Measurements from ENCODE around the gene KDELR3.
"Not testable (repeated sequence)": the region's sequence is repeated elsewhere in the genome, so short reads cannot be mapped to it uniquely, and the experiment has no call there.

The KDELR3 gene

DNA sequence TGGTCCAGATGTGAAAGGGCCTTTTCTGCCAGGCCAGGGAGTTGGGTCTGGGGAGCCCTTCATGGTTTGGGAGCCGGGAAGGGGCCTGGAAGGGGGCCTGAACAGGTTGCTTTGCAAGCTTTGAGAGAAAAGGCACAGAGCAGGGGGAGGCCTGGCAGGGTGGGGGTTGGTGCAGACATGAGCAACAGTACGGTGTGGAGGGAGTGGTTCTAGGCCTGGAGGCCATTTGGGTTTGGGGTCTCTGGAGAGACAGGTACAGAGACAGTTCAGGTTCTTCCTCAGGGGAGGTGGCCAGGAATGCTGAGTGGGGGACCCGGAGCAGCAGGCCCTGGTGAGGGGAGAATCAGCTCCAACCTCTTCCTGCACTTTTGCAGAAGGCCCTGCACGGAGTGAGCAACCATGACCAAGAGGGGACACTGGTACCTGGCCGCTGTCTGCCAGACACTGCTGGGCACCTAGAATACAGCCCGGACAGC, 1.4 kb downstream of the KDELR3 start:
- no peak overlapping the region for H3K27ac ChIP-seq (replicated peaks; ENCODE audit: low read length)
- peak overlapping the region; percentile 65 for H3K23ac ChIP-seq (ENCODE audit: low read depth, low read length, poor library complexity)
- no peak overlapping the region for H4K8ac ChIP-seq (ENCODE audit: low read depth, low read length)
- WGBS, 2 donors (ENCODE audit: extremely low coverage in 2 of 2, insufficient read length in 2 of 2, insufficient replicate concordance in 1 of 2) = no CpG with 5 or more reads among the region's 6 CpGs
- H3K79me1 ChIP-seq (ENCODE audit: low read depth, low read length) = no peaks in the 10 kb centered on the region
- no peak overlapping the region for H2AFZ ChIP-seq (ENCODE audit: low read length)
- H3K27me3 ChIP-seq (ENCODE audit: control insufficient read depth in 3 of 3, insufficient read depth in 3 of 3, low read depth in 1 of 3, low read length in 3 of 3) = peaks cover 0 to 28% (median 28%) of the 10 kb centered on the region in 3 experiments
- H3K36me3 ChIP-seq (replicated peaks in 1 of 2; ENCODE audit: control insufficient read depth in 2 of 2, insufficient read depth in 2 of 2, low read length in 2 of 2) = no peaks in the 10 kb centered on the region
- no peak overlapping the region for H3K4ac ChIP-seq (ENCODE audit: low read length)
- H2BK15ac ChIP-seq (ENCODE audit: low read length) = peak overlapping the region; percentile 98
- no peak overlapping the region for H3K14ac ChIP-seq (ENCODE audit: low read length)
- H2BK120ac ChIP-seq (ENCODE audit: low read depth, low read length) = no peak overlapping the region
- H3K9ac ChIP-seq (ENCODE audit: low read depth, low read length, poor library complexity) = no peak overlapping the region
- H3K4me2 ChIP-seq (ENCODE audit: insufficient read depth, low read length, poor library complexity, severe bottlenecking) = no peak overlapping the region
- no peak overlapping the region for H2BK12ac ChIP-seq (ENCODE audit: low read length)
- peaks cover 3 to 9% of the 10 kb centered on the region in 2 donors for H3K4me1 ChIP-seq (ENCODE audit: control insufficient read depth in 2 of 2, insufficient read depth in 1 of 2, low read depth in 1 of 2, low read length in 2 of 2)
- peak overlapping the region; percentile 95 for H2AK5ac ChIP-seq (ENCODE audit: low read depth, low read length)
- peak overlapping the region; percentile 73 for H2BK5ac ChIP-seq (ENCODE audit: low read length)
- H3K18ac ChIP-seq (ENCODE audit: low read length) = peak overlapping the region; percentile 94
- no peak for DNase-seq (ENCODE audit: low spot score)
- H3K9me3 ChIP-seq (replicated peaks in 1 of 2; ENCODE audit: control insufficient read depth in 2 of 2, insufficient read depth in 1 of 2, low read depth in 1 of 2, low read length in 2 of 2) = no peaks in the 10 kb centered on the region
- H4K91ac ChIP-seq (ENCODE audit: low read depth, low read length, poor library complexity) = no peak overlapping the region
- H3K4me3 ChIP-seq (ENCODE audit: low read length in 2 of 2) = no peak overlapping the region

DNA sequence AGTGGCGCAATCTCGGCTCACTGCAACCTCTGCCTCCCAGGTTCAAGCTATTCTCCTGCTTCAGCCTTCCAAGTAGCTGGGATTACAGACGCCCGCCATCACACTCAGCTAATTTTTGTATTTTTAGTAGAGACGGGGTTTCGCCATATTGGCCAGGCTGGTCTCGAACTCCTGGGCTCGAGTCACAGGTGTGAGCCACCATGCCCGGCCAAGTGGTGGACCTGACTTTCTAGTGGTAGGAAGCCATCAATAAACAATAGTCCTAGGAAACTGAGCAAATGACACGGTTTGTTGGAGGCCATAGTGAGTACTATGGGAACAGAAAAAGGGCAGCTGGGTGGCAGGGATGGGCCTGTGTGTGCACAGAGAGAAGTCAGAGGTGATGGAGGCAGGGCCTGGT, 2.3 kb downstream of the KDELR3 start:
- DNase-seq (ENCODE audit: low spot score); H2AFZ ChIP-seq (ENCODE audit: low read length): not testable (repeated sequence)
- WGBS, 2 donors (ENCODE audit: extremely low coverage in 2 of 2, insufficient read length in 2 of 2, insufficient replicate concordance in 1 of 2) = no CpG with 5 or more reads among the region's 10 CpGs

DNA sequence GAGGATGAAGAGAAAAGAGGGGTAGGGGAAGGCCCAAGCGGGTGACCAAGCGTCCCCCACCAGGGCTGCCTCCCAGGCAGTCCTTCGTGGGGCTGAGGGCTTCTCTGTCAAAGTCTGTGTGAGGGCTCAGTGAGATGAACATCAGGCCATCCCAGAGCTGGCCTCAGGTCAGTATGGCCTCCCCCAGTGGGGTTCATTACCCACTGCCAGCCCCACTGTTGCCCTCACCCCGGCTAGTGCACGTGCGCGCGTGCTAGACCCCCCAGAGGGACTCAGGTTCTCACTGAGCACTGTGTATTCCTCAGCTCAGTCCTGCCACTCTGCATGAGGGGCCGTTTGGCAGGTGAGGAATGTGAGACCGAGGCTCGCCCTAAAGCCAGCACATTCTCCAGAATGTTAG, 3.3 kb downstream of the KDELR3 start:
- Histone ChIP-seq H3K27ac (replicated peaks; ENCODE audit: low read length) (no peak overlapping the region), H3K79me1 (ENCODE audit: low read depth, low read length) (no peaks in the 10 kb centered on the region), H3K4me1 (ENCODE audit: control insufficient read depth in 2 of 2, insufficient read depth in 1 of 2, low read depth in 1 of 2, low read length in 2 of 2) (peaks cover 3 to 9% of the 10 kb centered on the region in 2 donors), H3K27me3 (ENCODE audit: control insufficient read depth in 3 of 3, insufficient read depth in 3 of 3, low read depth in 1 of 3, low read length in 3 of 3) (peaks cover 0 to 24% (median 20%) of the 10 kb centered on the region in 3 experiments), H3K9me3 (replicated peaks in 1 of 2; ENCODE audit: control insufficient read depth in 2 of 2, insufficient read depth in 1 of 2, low read depth in 1 of 2, low read length in 2 of 2) (no peaks in the 10 kb centered on the region), H2BK12ac (ENCODE audit: low read length) (peak overlapping the region; percentile 97), H2AFZ (ENCODE audit: low read length) (no peak overlapping the region), H3K4me3 (ENCODE audit: low read length in 2 of 2) (peak overlapping the region in 1 of 2 donors; percentile 12), H3K36me3 (replicated peaks in 1 of 2; ENCODE audit: control insufficient read depth in 2 of 2, insufficient read depth in 2 of 2, low read length in 2 of 2) (no peaks in the 10 kb centered on the region), H2AK5ac (ENCODE audit: low read depth, low read length) (no peak overlapping the region), H3K4me2 (ENCODE audit: insufficient read depth, low read length, poor library complexity, severe bottlenecking) (no peak overlapping the region), H3K4ac (ENCODE audit: low read length) (no peak overlapping the region), H4K91ac (ENCODE audit: low read depth, low read length, poor library complexity) (no peak overlapping the region), H2BK5ac (ENCODE audit: low read length) (peak overlapping the region; percentile 66), H2BK15ac (ENCODE audit: low read length) (no peak overlapping the region), H3K14ac (ENCODE audit: low read length) (no peak overlapping the region), H3K9ac (ENCODE audit: low read depth, low read length, poor library complexity) (no peak overlapping the region), H3K18ac (ENCODE audit: low read length) (peak overlapping the region; percentile 64), H3K23ac (ENCODE audit: low read depth, low read length, poor library complexity) (peak overlapping the region; percentile 20), H2BK120ac (ENCODE audit: low read depth, low read length) (no peak overlapping the region), H4K8ac (ENCODE audit: low read depth, low read length) (no peak overlapping the region)
- no CpG with 5 or more reads among the region's 11 CpGs for WGBS, 2 donors (ENCODE audit: extremely low coverage in 2 of 2, insufficient read length in 2 of 2, insufficient replicate concordance in 1 of 2)
- no peak for DNase-seq (ENCODE audit: low spot score)

More for the DNA sequence above, 2.3 kb downstream of the KDELR3 start:
- not testable (repeated sequence) for H3K4me3 ChIP-seq (ENCODE audit: low read length in 2 of 2); H2BK12ac ChIP-seq (ENCODE audit: low read length); H3K4me1 ChIP-seq (ENCODE audit: control insufficient read depth in 2 of 2, insufficient read depth in 1 of 2, low read depth in 1 of 2, low read length in 2 of 2); H3K27ac ChIP-seq (replicated peaks; ENCODE audit: low read length); H3K4me2 ChIP-seq (ENCODE audit: insufficient read depth, low read length, poor library complexity, severe bottlenecking); H4K8ac ChIP-seq (ENCODE audit: low read depth, low read length); H3K36me3 ChIP-seq (replicated peaks in 1 of 2; ENCODE audit: control insufficient read depth in 2 of 2, insufficient read depth in 2 of 2, low read length in 2 of 2); H2BK5ac ChIP-seq (ENCODE audit: low read length); H3K79me1 ChIP-seq (ENCODE audit: low read depth, low read length); H3K9me3 ChIP-seq (replicated peaks in 1 of 2; ENCODE audit: control insufficient read depth in 2 of 2, insufficient read depth in 1 of 2, low read depth in 1 of 2, low read length in 2 of 2); H2BK15ac ChIP-seq (ENCODE audit: low read length); H3K23ac ChIP-seq (ENCODE audit: low read depth, low read length, poor library complexity); H2BK120ac ChIP-seq (ENCODE audit: low read depth, low read length); H2AK5ac ChIP-seq (ENCODE audit: low read depth, low read length); H3K9ac ChIP-seq (ENCODE audit: low read depth, low read length, poor library complexity); H3K18ac ChIP-seq (ENCODE audit: low read length); H4K91ac ChIP-seq (ENCODE audit: low read depth, low read length, poor library complexity); H3K14ac ChIP-seq (ENCODE audit: low read length); H3K4ac ChIP-seq (ENCODE audit: low read length)
- H3K27me3 ChIP-seq (ENCODE audit: control insufficient read depth in 3 of 3, insufficient read depth in 3 of 3, low read depth in 1 of 3, low read length in 3 of 3) = peaks cover 0 to 28% (median 28%) of the 10 kb centered on the region in 3 experiments

DNA sequence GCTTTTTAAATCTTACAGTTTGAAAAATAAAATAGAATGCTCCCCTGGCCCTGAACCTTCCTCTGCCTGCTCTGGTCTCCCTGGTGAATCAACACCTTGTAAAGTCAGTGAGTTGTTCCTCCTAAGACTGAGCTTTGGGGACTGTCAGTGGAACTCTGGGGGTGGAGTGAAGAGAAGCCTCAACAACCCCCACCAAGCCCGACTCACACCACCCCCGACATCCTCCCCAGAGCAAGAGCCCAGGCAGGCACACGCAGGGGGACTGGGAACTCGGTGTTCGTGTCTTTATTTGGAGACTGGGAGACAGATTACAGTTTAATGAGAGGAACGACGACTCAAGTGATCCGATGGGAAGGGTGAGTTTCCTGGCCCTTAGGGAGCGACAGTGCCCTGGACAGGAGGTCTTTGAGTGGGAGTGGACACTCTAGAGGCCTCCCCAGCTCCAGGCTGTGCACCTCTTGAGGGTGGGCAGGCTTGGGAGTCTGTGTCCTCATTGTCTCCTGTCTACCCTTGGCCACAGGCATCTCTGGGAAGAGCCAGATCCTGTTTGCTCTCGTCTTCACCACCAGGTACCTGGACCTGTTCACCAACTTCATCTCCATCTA, 6.2 kb downstream of the KDELR3 start:
- no peak for DNase-seq (ENCODE audit: low spot score)
- Histone ChIP-seq H2BK15ac (ENCODE audit: low read length) (no peak overlapping the region), H2BK120ac (ENCODE audit: low read depth, low read length) (no peak overlapping the region), H4K8ac (ENCODE audit: low read depth, low read length) (no peak overlapping the region), H3K4me2 (ENCODE audit: insufficient read depth, low read length, poor library complexity, severe bottlenecking) (no peak overlapping the region), H3K4ac (ENCODE audit: low read length) (no peak overlapping the region), H2AFZ (ENCODE audit: low read length) (no peak overlapping the region), H2BK5ac (ENCODE audit: low read length) (no peak overlapping the region), H3K27me3 (ENCODE audit: control insufficient read depth in 3 of 3, insufficient read depth in 3 of 3, low read depth in 1 of 3, low read length in 3 of 3) (peaks cover 0 to under 1% (median 0%) of the 10 kb centered on the region in 3 experiments), H4K91ac (ENCODE audit: low read depth, low read length, poor library complexity) (no peak overlapping the region), H3K14ac (ENCODE audit: low read length) (peak overlapping the region; percentile 5), H3K9me3 (replicated peaks in 1 of 2; ENCODE audit: control insufficient read depth in 2 of 2, insufficient read depth in 1 of 2, low read depth in 1 of 2, low read length in 2 of 2) (no peaks in the 10 kb centered on the region), H3K4me1 (ENCODE audit: control insufficient read depth in 2 of 2, insufficient read depth in 1 of 2, low read depth in 1 of 2, low read length in 2 of 2) (no peaks in the 10 kb centered on the region), H3K9ac (ENCODE audit: low read depth, low read length, poor library complexity) (no peak overlapping the region), H2BK12ac (ENCODE audit: low read length) (no peak overlapping the region), H3K36me3 (replicated peaks in 1 of 2; ENCODE audit: control insufficient read depth in 2 of 2, insufficient read depth in 2 of 2, low read length in 2 of 2) (peaks cover 0 to 4% of the 10 kb centered on the region in 2 donors), H3K23ac (ENCODE audit: low read depth, low read length, poor library complexity) (no peak overlapping the region), H3K79me1 (ENCODE audit: low read depth, low read length) (no peaks in the 10 kb centered on the region), H3K4me3 (ENCODE audit: low read length in 2 of 2) (no peak overlapping the region), H2AK5ac (ENCODE audit: low read depth, low read length) (no peak overlapping the region), H3K27ac (replicated peaks; ENCODE audit: low read length) (no peak overlapping the region), H3K18ac (ENCODE audit: low read length) (no peak overlapping the region)
- no CpG with 5 or more reads among the region's 10 CpGs for WGBS, 2 donors (ENCODE audit: extremely low coverage in 2 of 2, insufficient read length in 2 of 2, insufficient replicate concordance in 1 of 2)
